ENCODE measurements around the gene SNRNP70.

- no peak for TF ChIP-seq POLR2A (IDR thresholded peaks at IDR 0.05)
- TF ChIP-seq, protein P1, sequence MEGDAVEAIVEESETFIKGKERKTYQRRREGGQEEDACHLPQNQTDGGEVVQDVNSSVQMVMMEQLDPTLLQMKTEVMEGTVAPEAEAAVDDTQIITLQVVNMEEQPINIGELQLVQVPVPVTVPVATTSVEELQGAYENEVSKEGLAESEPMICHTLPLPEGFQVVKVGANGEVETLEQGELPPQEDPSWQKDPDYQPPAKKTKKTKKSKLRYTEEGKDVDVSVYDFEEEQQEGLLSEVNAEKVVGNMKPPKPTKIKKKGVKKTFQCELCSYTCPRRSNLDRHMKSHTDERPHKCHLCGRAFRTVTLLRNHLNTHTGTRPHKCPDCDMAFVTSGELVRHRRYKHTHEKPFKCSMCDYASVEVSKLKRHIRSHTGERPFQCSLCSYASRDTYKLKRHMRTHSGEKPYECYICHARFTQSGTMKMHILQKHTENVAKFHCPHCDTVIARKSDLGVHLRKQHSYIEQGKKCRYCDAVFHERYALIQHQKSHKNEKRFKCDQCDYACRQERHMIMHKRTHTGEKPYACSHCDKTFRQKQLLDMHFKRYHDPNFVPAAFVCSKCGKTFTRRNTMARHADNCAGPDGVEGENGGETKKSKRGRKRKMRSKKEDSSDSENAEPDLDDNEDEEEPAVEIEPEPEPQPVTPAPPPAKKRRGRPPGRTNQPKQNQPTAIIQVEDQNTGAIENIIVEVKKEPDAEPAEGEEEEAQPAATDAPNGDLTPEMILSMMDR (IDR thresholded peaks at IDR 0.05), result no peak
Measured at GRCh38 chr19:49117677-49118564, 32.7 kb downstream of the SNRNP70 start.
